HepG2 (cell line): Measurements from ENCODE around the gene WDR93. TPM values are rescaled to one million over a fixed set of nuclear protein-coding genes. Genes with fewer than 3 reads are reported as not detected.

Source experiments
- ATF3 ChIP-seq: sonication (generic); formaldehyde crosslinking; IDR thresholded peaks from 2 replicates; pipeline ENCODE4 v1.4.0; 2020; ENCODE audit warnings: missing genetic modification reagents
- IRX3 ChIP-seq: sonication (generic); formaldehyde crosslinking; IDR thresholded peaks from 2 replicates; pipeline ENCODE4 v1.8.1; 2023; ENCODE audit warnings: mild to moderate bottlenecking, low read depth, missing genetic modification reagents, borderline replicate concordance
- JARID2 ChIP-seq: sonication (generic); formaldehyde crosslinking; IDR thresholded peaks from 2 replicates; pipeline ENCODE4 v1.8.1; 2023; ENCODE audit warnings: missing genetic modification reagents, inconsistent platforms; ENCODE audit not compliant: insufficient replicate concordance
- MAF1 ChIP-seq: sonication (generic); formaldehyde crosslinking; IDR thresholded peaks from 2 replicates; pipeline ENCODE4 v1.5.0; 2020; ENCODE audit warnings: missing genetic modification reagents, borderline replicate concordance
- MEIS2 ChIP-seq: sonication (generic); formaldehyde crosslinking; IDR thresholded peaks from 2 replicates; pipeline ENCODE4 v1.9.0; 2021; ENCODE audit warnings: mild to moderate bottlenecking, missing genetic modification reagents
- NCOA5 ChIP-seq: sonication (generic); formaldehyde crosslinking; IDR thresholded peaks from 2 replicates; pipeline ENCODE4 v1.4.0; 2020; ENCODE audit warnings: missing genetic modification reagents
- NFATC3 ChIP-seq: sonication (generic); formaldehyde crosslinking; IDR thresholded peaks from 2 replicates; pipeline ENCODE4 v1.5.1; 2020; ENCODE audit warnings: mild to moderate bottlenecking, missing genetic modification reagents
- NFKB2 ChIP-seq: sonication (generic); formaldehyde crosslinking; IDR thresholded peaks from 2 replicates; pipeline ENCODE4 v1.4.0; 2020; ENCODE audit warnings: missing genetic modification reagents, borderline replicate concordance
- POGK ChIP-seq: sonication (generic); formaldehyde crosslinking; conservative IDR thresholded peaks from 2 replicates; pipeline ENCODE4 v1.8.0; 2022; ENCODE audit warnings: mild to moderate bottlenecking, moderate library complexity, missing genetic modification reagents
- PRDM10 ChIP-seq: sonication (generic); formaldehyde crosslinking; IDR thresholded peaks from 2 replicates; pipeline ENCODE4 v1.4.0; 2020; ENCODE audit warnings: low read depth, missing genetic modification reagents
- SALL1 ChIP-seq: sonication (generic); formaldehyde crosslinking; IDR thresholded peaks from 2 replicates; pipeline ENCODE4 v1.8.0; 2022; ENCODE audit warnings: mild to moderate bottlenecking, missing genetic modification reagents
- SMC3 ChIP-seq: IDR thresholded peaks from 2 replicates; pipeline ENCODE4 v1.6.1; 2011; ENCODE audit warnings: low read length, improper control_type of control experiment
- SRSF4 ChIP-seq: fragments of 200-400 bp; formaldehyde crosslinking; IDR thresholded peaks from one replicate; pipeline ENCODE4 v1.6.1; 2018; ENCODE audit warnings: mild to moderate bottlenecking, low read depth, low read length, moderate library complexity; ENCODE audit not compliant: poor library complexity, severe bottlenecking
- SSRP1 ChIP-seq: IDR thresholded peaks from 2 replicates; pipeline ENCODE4 v1.6.1; 2016; ENCODE audit warnings: control low read depth
- TBP ChIP-seq: sonication (generic); formaldehyde crosslinking; IDR thresholded peaks from 2 replicates; pipeline ENCODE4 v1.5.0; 2020; ENCODE audit warnings: missing genetic modification reagents
- U2AF2 ChIP-seq: fragments of 200-400 bp; formaldehyde crosslinking; IDR thresholded peaks from 2 replicates; pipeline ENCODE4 v1.6.1; 2017; ENCODE audit warnings: low read depth, mild to moderate bottlenecking, low read length
- WIZ ChIP-seq: sonication (generic); formaldehyde crosslinking; IDR thresholded peaks from 2 replicates; pipeline ENCODE4 v1.5.1; 2020; ENCODE audit warnings: mild to moderate bottlenecking, missing genetic modification reagents
- ZBTB7B ChIP-seq: sonication (generic); formaldehyde crosslinking; IDR thresholded peaks from 2 replicates; pipeline ENCODE4 v1.4.0; 2020; ENCODE audit warnings: missing genetic modification reagents
- ZMYM3 ChIP-seq: sonication (generic); formaldehyde crosslinking; IDR thresholded peaks from 2 replicates; pipeline ENCODE4 v1.5.1; 2020; ENCODE audit warnings: mild to moderate bottlenecking, missing genetic modification reagents
- ZNF160 ChIP-seq: sonication (generic); formaldehyde crosslinking; IDR thresholded peaks from 2 replicates; pipeline ENCODE4 v1.8.0; 2022; ENCODE audit warnings: mild to moderate bottlenecking, inconsistent platforms, missing genetic modification reagents
- ZNF264 ChIP-seq: sonication (generic); formaldehyde crosslinking; IDR thresholded peaks from 2 replicates; pipeline ENCODE4 v1.4.0; 2020; ENCODE audit warnings: missing genetic modification reagents
- ZNF33A ChIP-seq: sonication (generic); formaldehyde crosslinking; IDR thresholded peaks from 2 replicates; pipeline ENCODE4 v1.5.1; 2020; ENCODE audit warnings: missing genetic modification reagents, mild to moderate bottlenecking, moderate library complexity, borderline replicate concordance
- ZNF558 ChIP-seq: sonication (generic); formaldehyde crosslinking; IDR thresholded peaks from 2 replicates; pipeline ENCODE4 v1.9.0; 2022; ENCODE audit warnings: mild to moderate bottlenecking, missing genetic modification reagents, borderline replicate concordance
- ZNF703 ChIP-seq: sonication (generic); formaldehyde crosslinking; IDR thresholded peaks from 2 replicates; pipeline ENCODE4 v1.5.1; 2020; ENCODE audit warnings: missing genetic modification reagents, mild to moderate bottlenecking, moderate library complexity, borderline replicate concordance
- ZNF839 ChIP-seq: sonication (generic); formaldehyde crosslinking; IDR thresholded peaks from 2 replicates; pipeline ENCODE4 v1.4.0; 2020; ENCODE audit warnings: missing genetic modification reagents, mild to moderate bottlenecking, borderline replicate concordance
- polyA plus RNA-seq, 8 experiments: library from polyadenylated mRNA; depleted of rRNA in 3 of 8; stranded (reverse) in 7 of 8; unstranded in 1 of 8; fragments of >200 nt; fragmentation: Illumina TruSeq in 4 of 8; extraction: Trizol in 4 of 8; gene quantifications; 2 replicates each; pipeline versions ENCODE4 v1.2.1 to v1.2.3, GENCODE V29; 2011 to 2016; ENCODE audit warnings: low read depth in 4 of 8, missing spikeins in 1 of 8, mixed read lengths in 1 of 8; ENCODE audit not compliant: insufficient read depth in 1 of 8
- total RNA-seq, 5 experiments: library from RNA; depleted of rRNA; stranded (reverse); fragments of >200 nt; fragmentation: Illumina TruSeq; extraction: Trizol; gene quantifications; 2 replicates each; pipeline ENCODE4 v1.2.3, GENCODE V29; 2016; ENCODE audit warnings: low read depth in 1 of 5

Gene WDR93
- total and polyA plus RNA-seq, 2 of the 13 experiments (the other 11 are each of a cell fraction or from before 2014, with no cell fraction given), result 0.07 TPM; not detected in 1

- TF ChIP-seq ZNF264 (CRISPR knock-in tag), result no peak
- TF ChIP-seq ZNF558 (CRISPR knock-in tag), result no peak
- TF ChIP-seq ZNF33A (CRISPR knock-in tag), result no peak
- TF ChIP-seq IRX3 (CRISPR knock-in tag), result 0 out of 2 replicates have a peak, but pooled peaks have one; percentile 51
- no peak for TF ChIP-seq ZNF703 (CRISPR knock-in tag)
- TF ChIP-seq WIZ, result no peak
- TF ChIP-seq ATF3 (CRISPR knock-in tag), result no peak
- no peak for TF ChIP-seq NFATC3 (CRISPR knock-in tag)
- TF ChIP-seq SALL1 (CRISPR knock-in tag), result peak; percentile 80
- TF ChIP-seq U2AF2, result no peak
- peak; percentile 74; the same call in 1 of the 2 replicates for TF ChIP-seq POGK
- TF ChIP-seq NFKB2 (CRISPR knock-in tag), result peak; percentile 78
- no peak for TF ChIP-seq JARID2 (CRISPR knock-in tag)
- 0 out of 2 replicates have a peak, but pooled peaks have one; percentile 46 for TF ChIP-seq ZBTB7B (CRISPR knock-in tag)
- TF ChIP-seq ZNF839 (CRISPR knock-in tag), result no peak
- peak; percentile 89; the same call in 1 of the 2 replicates for TF ChIP-seq MEIS2 (CRISPR knock-in tag)
- TF ChIP-seq SMC3, result no peak
- TF ChIP-seq SRSF4, result no peak
- no peak for TF ChIP-seq ZNF160 (CRISPR knock-in tag)
- no peak for TF ChIP-seq SSRP1 (CRISPR knock-in tag)
- TF ChIP-seq TBP (CRISPR knock-in tag), result no peak
- TF ChIP-seq NCOA5, result no peak
- no peak for TF ChIP-seq PRDM10 (CRISPR knock-in tag)
- no peak for TF ChIP-seq ZMYM3 (CRISPR knock-in tag)
- no peak for TF ChIP-seq MAF1 (CRISPR knock-in tag)
These were observed 60.2 kb downstream of the WDR93 start, which contains the start of gene MESP1 (continued) for GRCh38 chr15:89750560-89751542.
